ENCODE results near the gene DOK7. TPM values are rescaled to one million over a fixed set of nuclear protein-coding genes. Genes with fewer than 3 reads are reported as not detected.

Gene DOK7
- total RNA-seq, 1 experiment from 2014 or later, result 5.3 TPM

GRCh38 chr4:3497523-3498389 is 34.6 kb downstream of the DOK7 start:
- intact Hi-C loops (cut with micrococcal nuclease), result no loop called here
- ChIA-PET POLR2A (no interaction called here), CTCF (no interaction called here)
- Mint-ChIP-seq H3K27me3 (ENCODE audit: insufficient read depth, unreplicated experiment) (no peaks in the 10 kb centered on the region), H3K36me3 (ENCODE audit: insufficient read depth, unreplicated experiment) (peaks cover 6% of the 10 kb centered on the region), H3K9me3 (ENCODE audit: unreplicated experiment) (no peaks in the 10 kb centered on the region), H3K4me1 (ENCODE audit: insufficient read depth, unreplicated experiment) (no peaks in the 10 kb centered on the region), H3K4me3 (ENCODE audit: unreplicated experiment) (no peak overlapping the region), H3K27ac (ENCODE audit: low read depth, unreplicated experiment) (no peak overlapping the region)
- no TSS peak for BruUV-seq (replicated peaks)
- no peak for TF ChIP-seq CTCF (IDR thresholded peaks at IDR 0.05; ENCODE audit: unreplicated experiment)
- no peak for DNase-seq (ENCODE audit: unreplicated experiment)

GRCh38 chr4:3498407-3498806 is 35.3 kb downstream of the DOK7 start:
- Mint-ChIP-seq H3K27ac (ENCODE audit: low read depth, unreplicated experiment) (no peak overlapping the region), H3K9me3 (ENCODE audit: unreplicated experiment) (no peaks in the 10 kb centered on the region), H3K27me3 (ENCODE audit: insufficient read depth, unreplicated experiment) (no peaks in the 10 kb centered on the region), H3K4me3 (ENCODE audit: unreplicated experiment) (no peak overlapping the region), H3K36me3 (ENCODE audit: insufficient read depth, unreplicated experiment) (peaks cover 12% of the 10 kb centered on the region), H3K4me1 (ENCODE audit: insufficient read depth, unreplicated experiment) (no peaks in the 10 kb centered on the region)
- CTCF ChIA-PET, result no interaction called here
- no peak for DNase-seq (ENCODE audit: unreplicated experiment)
- POLR2A ChIA-PET, result no interaction called here
- TF ChIP-seq CTCF (IDR thresholded peaks at IDR 0.05; ENCODE audit: unreplicated experiment), result no peak
- intact Hi-C loops (cut with micrococcal nuclease), result no loop called here
- BruUV-seq (replicated peaks), result no TSS peak

GRCh38 chr4:3498901-3499510 is 35.9 kb downstream of the DOK7 start:
- intact Hi-C loops (cut with micrococcal nuclease), result no loop called here
- ChIA-PET POLR2A (no interaction called here), CTCF (no interaction called here)
- no TSS peak for BruUV-seq (replicated peaks)
- Mint-ChIP-seq H3K36me3 (ENCODE audit: insufficient read depth, unreplicated experiment) (peaks cover 17% of the 10 kb centered on the region), H3K27me3 (ENCODE audit: insufficient read depth, unreplicated experiment) (no peaks in the 10 kb centered on the region), H3K4me3 (ENCODE audit: unreplicated experiment) (no peak overlapping the region), H3K4me1 (ENCODE audit: insufficient read depth, unreplicated experiment) (no peaks in the 10 kb centered on the region), H3K27ac (ENCODE audit: low read depth, unreplicated experiment) (no peak overlapping the region), H3K9me3 (ENCODE audit: unreplicated experiment) (no peaks in the 10 kb centered on the region)
- DNase-seq (ENCODE audit: unreplicated experiment), result no peak
- no peak for TF ChIP-seq CTCF (IDR thresholded peaks at IDR 0.05; ENCODE audit: unreplicated experiment)

- Mint-ChIP-seq H3K36me3 (ENCODE audit: insufficient read depth, unreplicated experiment) (peaks cover 24% of the 10 kb centered on the region), H3K27ac (ENCODE audit: low read depth, unreplicated experiment) (no peak overlapping the region), H3K27me3 (ENCODE audit: insufficient read depth, unreplicated experiment) (no peaks in the 10 kb centered on the region), H3K9me3 (ENCODE audit: unreplicated experiment) (no peaks in the 10 kb centered on the region), H3K4me3 (ENCODE audit: unreplicated experiment) (no peak overlapping the region), H3K4me1 (ENCODE audit: insufficient read depth, unreplicated experiment) (no peaks in the 10 kb centered on the region)
- no peak for TF ChIP-seq CTCF (IDR thresholded peaks at IDR 0.05; ENCODE audit: unreplicated experiment)
- DNase-seq (ENCODE audit: unreplicated experiment), result no peak
- CTCF ChIA-PET, result interaction anchor here (1.3 kb wide), 1 partner anchor 19 kb away, joined by 3 read pairs; no protein-coding TSS in a partner anchor
- BruUV-seq (replicated peaks), result no TSS peak
- intact Hi-C loops (cut with micrococcal nuclease), result no loop called here
- POLR2A ChIA-PET, result no interaction called here
Observed at GRCh38 chr4:3499710-3500109, 36.6 kb downstream of the DOK7 start.

Data from MCF 10A (cell line).